ENCODE measurements around the gene RETSAT.
"Not testable (repeated sequence)": the region's sequence is repeated elsewhere in the genome, so short reads cannot be mapped to it uniquely, and the experiment has no call there.

RETSAT gene

DNA sequence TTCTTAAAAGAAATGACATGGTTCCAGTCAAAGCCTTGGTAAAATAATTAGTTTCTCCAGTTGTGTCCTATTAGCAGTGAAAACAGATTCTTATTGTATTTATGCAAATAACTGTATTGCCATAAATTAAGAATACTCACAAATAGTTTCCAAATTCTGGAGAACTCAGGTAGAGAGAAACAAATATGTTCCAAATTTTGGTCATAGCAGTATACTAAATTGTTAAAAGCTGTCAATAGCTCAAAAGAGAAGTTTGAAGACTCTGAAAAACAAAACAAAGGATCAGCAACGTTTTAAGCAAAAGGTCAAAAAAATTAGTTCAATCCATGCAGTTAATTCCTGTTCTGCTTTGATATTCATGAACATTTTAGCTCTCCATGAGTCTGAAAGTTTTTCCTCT is 25.7 kb upstream of the RETSAT start:
- FAIRE-seq (no peak), DNase-seq (ENCODE audit: low spot score) (no peak)

DNA sequence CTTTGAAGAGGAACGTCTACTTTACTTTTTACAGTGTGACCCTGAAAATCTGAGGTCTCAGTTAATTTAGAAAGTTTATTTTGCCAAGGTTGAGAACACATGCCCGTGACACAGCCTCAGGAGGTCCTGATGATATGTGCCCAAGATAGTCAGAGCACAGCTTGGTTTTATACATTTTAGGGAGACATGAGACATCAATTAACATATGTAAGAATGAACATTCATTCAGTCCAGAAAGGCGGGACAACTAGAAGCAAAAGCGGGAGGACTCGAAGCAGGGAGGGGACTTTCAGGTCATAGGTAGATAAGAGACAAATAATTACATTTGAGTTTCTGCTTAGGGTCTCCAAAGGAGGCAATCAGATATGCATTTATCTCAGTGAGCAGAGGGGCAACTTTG is 23.9 kb upstream of the RETSAT start:
- FAIRE-seq (no peak), DNase-seq (ENCODE audit: low spot score) (no peak)

DNA sequence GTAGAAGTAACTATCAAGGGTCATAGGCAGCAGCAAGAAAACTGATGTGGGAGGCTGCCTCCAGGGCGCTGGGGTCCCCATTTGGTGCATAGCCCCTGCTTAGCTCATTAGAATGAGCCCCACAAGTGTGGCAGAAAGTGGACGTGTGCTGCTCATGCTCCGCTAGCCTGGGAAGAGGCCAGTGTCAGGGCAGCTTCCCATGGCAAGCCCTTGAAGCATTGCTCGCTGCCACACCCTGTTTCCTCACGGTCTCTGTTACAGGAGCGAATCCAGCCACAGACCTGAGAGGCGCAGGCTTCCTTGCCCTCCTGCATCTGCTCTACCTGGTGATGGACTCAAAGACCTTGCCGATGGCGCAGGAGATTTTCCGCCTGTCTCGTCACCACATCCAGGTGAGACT is 22.8 kb upstream of the RETSAT start:
- no peak for FAIRE-seq
- DNase-seq (ENCODE audit: low spot score): no peak

DNA sequence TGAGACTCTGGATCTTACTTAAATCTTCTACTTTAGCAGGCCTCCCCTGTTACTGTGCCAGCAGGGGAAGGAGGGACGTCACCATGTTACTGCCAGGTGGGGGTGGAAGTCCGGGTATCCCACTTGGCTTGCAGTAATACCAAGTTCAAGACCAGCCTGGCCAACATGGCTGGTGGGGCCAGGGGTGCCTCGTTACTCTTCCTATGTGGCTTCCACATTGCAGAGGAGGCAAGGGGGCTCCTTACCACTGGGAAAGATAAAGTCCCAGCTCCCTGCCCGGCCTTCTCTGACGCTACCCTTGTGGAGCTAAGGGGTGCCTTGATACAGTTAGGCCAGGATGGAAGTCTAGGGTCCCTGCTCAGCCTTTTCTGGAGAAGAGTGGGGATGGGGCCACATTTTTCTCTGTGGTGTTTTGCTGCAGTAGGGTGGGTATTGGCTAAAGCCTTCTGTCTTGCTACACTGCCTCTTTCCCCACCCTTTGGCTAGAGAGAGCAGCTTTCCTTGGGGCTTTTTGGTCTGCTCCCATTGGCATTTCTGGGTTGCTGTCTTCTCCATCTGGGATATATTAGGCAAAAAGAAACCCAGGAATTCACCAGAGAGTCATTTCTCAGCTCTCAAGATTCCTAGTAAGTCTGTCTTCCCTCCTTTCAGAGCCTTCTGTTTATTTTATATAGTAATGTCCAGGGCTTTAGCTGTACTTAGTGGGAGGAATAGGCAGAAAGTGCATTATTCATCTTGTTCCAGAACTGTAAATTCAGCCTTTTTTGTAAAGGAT is 22.1 kb upstream of the RETSAT start:
- no peak for DNase-seq (ENCODE audit: low spot score)
- no peak for FAIRE-seq

DNA sequence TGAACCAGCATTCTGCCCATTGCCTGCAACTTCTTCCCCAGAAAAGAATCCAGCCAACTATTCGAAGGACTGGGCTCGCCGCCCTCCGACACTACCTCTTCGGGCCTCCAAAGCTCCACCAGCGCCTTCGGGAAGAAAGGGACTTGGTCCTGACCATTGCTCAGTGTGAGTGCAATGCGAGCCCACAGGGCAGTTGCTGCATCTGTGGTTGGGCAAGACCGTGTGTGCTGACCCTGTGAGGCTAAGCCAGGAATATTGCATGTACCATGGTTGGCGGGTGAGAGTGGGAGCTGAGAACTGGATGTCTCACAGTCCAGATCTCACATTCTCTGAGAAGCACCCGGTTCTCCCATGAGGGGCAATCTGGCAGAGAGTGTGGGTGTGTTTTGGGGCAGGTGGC is 16.7 kb upstream of the RETSAT start:
- FAIRE-seq (no peak), DNase-seq (ENCODE audit: low spot score) (no peak)

DNA sequence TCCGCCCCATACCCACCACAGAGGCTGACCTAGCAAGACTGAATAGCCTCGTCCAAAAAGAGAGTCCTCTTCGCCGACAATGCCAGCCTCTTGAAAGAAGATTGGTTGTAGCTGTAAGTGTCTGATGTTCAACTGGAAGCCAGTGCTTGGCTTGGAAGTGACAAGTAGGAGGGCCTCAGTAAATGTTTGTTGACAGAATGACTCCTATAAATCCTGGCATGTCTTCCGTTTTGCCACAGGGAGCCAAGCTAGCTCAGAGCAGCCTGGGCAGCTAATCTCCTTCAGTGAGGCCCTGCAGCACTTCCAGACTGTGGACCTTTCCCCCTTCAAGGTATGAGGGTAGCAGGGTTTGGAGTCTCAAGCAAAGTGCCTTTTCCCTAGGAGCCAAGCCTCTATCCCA is 15.2 kb upstream of the RETSAT start:
- FAIRE-seq (no peak), DNase-seq (ENCODE audit: low spot score) (no peak)

DNA sequence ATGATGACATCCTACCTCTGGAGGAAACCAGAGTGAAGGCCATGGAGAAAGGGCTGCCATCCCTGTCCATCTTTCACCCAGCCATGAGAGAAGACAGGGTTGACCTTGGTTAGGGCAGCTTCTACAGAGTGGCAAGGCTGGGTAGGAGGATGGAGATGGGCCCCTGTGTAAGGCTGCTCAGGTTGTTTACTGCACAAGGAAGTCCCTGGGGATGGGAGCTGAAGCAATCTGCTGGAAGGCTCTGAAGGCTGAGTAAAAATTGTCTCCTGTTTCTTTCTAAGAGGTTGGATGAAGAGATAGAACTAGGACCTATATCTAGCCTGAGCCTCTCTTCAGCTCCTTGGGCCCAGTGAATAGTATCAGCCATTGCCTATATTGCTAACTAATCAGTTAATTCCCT is 14.6 kb upstream of the RETSAT start:
- no peak for FAIRE-seq

DNA sequence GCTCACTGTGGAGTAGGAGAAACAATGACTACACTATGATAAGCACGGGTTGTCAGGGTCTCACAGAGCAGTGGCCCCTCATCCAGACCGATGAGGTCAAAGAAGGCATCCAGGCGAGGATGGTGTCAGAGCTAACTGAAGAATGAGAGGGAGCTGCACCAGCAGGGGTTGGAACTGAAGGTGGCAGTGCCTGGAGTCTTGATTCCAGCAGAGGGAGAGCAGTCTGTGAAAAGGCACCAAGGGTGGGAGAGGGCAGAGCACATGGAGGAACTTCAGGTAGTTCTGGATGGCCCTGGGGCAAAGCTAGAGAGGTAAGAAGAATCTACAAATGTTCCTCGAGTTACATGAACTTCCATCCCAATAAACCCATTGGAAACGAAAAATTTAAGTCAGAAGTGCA is 12.9 kb upstream of the RETSAT start:
- no peak for DNase-seq (ENCODE audit: low spot score)
- FAIRE-seq: no peak

More for the DNA sequence above, 14.6 kb upstream of the RETSAT start:
- no peak for DNase-seq (ENCODE audit: low spot score)

DNA sequence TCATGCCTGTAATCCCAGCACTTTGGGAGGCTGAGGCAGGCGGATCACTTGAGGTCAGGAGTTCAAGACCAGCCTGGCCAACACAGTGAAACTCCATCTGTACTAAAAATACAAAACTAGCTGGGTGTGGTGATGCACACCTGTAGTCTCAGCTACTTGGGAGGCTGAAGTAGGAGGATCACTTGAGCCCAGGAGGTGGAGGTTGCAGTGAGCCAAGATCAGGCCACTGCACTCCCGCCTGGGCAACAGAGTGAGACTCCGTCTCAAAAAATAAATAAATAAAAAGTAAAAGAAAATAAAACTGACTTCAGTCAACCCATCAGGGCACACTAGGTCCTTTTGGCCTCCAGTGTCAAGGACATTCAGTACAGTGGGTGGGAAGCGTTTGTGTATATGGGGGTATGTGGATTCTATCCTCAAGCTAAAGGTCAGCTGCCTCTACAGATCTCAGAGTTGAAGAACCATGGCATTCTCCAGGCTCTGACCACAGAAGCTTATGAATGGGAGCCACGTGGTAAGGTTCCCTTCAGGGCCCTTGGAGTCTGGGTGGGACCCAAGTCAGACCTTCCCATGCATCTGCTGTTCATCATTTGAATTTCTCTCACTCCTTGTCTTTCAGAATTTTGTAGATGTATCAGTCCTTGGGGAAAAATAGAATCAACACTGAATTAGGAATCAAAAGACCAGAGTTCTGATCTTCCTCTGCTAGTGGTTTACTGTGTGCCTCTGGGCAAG is 8.5 kb upstream of the RETSAT start:
- DNase-seq (ENCODE audit: low spot score); FAIRE-seq: not testable (repeated sequence)

DNA sequence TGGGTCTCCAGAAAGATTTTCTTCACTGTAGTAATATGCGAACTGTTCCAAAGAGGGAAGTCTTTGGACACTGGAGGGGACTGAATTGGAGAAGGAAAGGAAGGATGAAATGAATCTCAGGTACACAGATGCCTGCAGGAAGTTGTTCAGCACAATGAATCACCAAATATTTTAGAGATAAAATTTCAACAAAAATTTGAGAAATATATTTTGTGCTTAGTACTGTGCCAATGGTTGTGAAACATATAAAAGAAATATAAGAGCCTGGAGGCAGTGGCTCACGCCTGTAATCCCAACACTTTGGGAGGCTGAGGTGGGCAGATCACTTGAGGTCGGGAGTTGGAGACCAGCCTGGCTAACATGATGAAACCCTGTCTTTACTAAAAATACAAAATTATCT is 3.4 kb upstream of the RETSAT start:
- DNase-seq (ENCODE audit: low spot score) (no peak), FAIRE-seq (no peak)

DNA sequence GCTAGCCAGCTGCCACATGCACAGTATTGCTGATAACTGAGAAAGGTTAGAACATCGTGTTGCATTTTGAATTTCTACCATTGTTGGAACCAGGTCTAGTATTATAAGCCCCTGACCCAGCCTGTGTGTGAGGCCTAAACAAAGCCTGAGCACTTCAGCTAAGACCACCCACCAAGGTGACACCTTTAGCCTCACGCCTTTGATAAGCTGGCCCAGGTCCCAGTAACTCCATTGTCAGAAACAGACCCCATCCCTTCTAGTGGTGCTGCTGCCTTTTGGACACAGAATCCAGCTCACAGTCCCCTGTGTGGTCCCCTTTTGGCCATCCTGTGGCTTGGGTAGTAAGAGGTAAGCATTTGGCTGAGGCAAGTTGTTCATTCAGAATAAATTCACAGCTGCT is 1.9 kb upstream of the RETSAT start:
- FAIRE-seq: no peak
- DNase-seq (ENCODE audit: low spot score): no peak

DNA sequence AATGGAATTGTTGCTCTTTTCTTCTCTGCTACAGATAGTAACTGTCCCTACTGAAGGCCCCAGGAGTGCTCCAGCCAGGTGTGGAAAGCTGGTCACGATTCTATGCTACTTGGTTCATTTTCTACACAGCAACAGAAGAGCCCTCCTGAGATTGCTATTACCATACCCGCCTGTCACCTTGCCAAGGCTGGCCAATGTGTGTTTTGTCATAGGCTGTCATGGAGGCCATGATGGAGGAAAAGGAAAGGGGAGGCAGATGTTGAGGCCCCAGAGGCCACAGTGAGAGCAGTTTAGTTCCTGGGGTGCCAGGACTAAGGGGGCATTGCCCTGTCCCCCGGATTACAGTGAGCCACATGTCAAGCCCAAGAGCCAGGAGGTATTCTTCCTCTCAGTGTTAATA is 1.2 kb upstream of the RETSAT start:
- no peak for FAIRE-seq

DNA sequence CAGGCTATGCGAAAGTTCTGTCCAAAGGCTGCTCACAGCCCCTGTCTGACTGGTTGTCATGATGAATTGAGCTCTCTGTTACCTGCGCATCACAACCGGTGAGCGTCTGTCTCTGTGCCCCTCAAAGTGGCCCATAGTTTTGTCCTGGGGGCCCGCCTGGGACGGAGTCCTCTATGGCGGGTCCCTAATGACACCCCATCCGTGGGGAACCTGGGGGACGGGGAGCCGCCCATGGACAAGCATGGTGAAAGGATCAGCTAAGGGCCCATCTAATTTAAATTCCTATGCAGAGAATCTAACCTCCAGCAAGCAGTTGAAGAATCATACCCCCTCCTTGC is 714 bp upstream of the RETSAT start:
- no peak for FAIRE-seq

More for the DNA sequence above, 1.2 kb upstream of the RETSAT start:
- no peak for DNase-seq (ENCODE audit: low spot score)

DNA sequence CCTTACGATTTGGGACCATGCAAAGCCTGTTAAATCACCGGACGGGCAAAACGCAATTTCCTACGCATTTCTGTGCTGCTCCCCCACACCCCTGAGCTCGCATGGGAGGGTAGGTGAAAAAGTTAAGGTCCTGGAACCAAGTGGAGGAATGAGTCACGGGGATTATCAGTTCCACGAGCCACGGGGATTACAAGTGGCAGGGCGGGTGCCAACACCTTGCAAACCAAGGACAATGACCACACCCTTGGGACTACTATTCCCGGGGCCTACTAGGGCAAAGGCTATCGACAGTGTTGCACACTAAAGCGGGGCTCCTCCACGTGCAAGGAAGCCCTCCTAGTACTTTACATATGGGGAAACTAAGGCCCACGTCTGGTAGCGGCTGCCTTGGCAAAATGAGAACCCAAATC is 447 bp downstream of the RETSAT start:
- FAIRE-seq (no peak), DNase-seq (ENCODE audit: low spot score) (peak; percentile 39)

More for the DNA sequence above, 714 bp upstream of the RETSAT start:
- DNase-seq (ENCODE audit: low spot score): no peak

DNA sequence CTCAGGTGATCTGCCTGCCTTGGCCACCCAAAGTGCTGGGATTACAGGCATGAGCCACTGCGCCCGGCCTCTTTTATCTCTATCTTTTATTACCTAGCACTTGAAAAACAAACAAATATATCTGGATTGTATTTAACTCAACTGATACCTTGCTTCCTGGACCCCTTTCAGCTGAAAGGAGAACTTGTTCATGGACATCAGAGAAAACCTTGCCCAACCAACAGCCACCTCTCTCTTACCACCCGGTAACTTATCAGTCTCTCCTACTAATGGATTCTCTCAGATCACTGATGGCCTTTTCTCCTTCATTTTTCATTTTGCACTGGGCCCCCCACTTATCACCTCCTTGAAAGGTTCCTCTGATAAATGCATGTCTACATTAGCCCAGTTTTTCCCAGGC is 6.7 kb downstream of the RETSAT start:
- no peak for FAIRE-seq
- no peak for DNase-seq (ENCODE audit: low spot score)

DNA sequence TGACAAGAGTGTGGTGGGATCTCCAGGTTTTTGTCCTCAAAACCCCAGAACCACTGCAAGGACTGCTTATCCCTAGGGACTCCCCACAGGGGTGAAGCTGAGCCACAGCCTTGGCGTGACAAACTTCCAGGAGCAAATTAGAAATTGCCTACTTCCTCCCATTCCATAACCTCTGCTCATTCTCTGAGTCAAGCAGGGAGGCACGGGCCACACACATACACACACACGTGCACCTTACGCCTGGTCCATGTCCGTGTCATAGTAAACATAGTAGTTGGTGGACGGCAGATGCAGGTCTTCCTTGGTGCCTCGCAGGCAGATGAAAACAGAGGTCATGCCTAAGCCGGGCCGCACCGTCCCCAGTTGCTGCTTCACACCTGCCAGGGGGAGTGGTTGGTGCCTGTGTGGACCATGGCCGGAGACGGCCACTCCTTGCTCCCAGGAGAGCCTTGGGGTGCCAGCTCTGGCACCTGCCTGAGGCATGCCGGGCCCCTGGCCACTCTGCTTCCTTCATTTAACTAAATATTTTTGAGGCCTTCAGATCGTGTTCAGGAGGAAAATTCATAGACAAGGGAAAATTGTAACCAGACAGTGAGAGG is 9.9 kb downstream of the RETSAT start:
- no peak for DNase-seq (ENCODE audit: low spot score)
- FAIRE-seq: no peak

DNA sequence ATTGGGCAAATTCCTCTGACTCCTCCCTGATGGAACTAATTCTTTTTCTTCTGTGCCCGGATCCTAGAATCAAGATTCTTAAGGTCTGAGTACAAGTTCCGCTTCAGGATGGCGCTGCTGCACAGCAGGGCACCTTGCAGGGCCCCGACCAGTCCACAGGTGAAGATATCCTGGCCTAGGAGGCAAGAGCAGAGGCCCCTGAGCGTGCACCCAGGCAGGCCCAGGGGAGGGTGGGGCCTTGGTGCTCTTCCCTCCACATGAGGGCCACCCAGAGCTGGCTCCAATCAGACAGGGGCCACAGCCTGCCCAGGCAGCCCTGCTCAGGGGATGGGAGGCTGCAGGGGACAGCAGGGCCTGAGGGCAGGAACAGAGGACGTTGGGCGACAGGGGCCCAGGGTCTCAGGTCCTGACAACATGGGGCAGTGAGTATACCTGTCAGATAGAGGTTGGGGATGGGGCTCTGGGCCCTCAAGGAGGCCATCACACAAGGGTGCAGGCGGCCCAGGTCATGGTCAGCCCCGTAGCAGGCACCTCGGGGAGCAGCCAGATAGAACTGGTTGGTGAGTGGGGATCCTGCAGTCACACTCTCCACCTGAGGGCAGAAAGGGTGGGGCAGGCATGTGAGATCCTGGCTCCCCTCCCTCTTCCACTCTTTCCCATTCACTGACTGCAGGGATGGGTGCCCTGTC is 11.0 kb downstream of the RETSAT start:
- not testable (repeated sequence) for DNase-seq (ENCODE audit: low spot score); FAIRE-seq

DNA sequence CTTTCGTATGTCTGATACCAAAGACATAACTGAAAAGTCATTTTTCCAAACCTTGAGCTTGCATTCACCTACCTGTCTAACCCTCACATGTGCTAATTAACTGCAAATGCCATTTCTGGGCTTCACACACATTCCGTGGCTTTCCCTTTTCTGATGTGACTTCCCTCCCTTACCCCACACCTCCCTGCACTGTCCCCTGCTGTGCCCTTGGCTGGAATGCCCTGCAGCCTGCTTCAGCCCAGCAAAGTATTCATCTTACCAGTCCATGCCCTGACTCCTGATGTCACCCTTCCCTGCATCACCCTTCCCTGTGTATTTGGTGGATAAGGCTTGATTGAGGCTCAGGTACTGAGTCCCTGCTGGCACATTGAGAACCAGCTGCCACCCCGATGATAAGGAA is 12.2 kb downstream of the RETSAT start:
- FAIRE-seq (no peak), DNase-seq (ENCODE audit: low spot score) (no peak)

DNA sequence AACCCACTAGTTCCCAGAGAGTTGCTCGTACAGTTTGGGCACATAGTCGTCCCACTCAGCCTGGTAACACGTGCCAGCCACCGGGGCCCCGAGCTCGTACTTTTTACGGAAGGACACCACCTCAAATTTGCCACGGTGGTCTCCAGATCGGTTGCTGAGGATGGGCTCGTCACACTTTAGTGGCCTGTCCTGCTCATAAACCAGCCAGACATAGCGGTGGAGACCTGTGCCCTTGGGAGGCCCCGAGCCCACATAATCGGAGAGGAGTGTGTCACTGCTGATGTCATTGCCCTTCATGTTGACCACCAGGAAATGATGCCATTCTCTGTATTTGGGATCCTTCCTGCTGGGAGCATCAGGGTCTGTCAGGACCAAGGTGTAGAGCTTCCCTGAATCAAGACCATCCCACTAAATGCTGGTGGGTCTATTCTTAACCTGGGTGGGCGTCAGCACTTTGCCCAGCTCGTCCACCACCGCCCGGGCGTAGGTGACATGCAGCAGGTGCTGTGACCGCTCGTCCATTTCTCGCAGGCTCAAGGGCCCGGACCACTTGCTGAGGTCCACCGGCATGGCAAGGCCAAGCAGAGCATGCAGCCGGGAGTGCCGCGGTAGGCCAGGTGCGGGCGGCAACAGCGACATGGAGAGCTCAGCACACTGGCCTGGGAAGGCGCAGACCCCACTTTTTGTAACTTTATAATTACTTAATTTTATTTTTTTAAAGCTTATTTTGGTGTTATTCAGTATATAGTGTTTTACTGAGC is 12.9 kb downstream of the RETSAT start:
- no peak for FAIRE-seq
- DNase-seq (ENCODE audit: low spot score): no peak

DNA sequence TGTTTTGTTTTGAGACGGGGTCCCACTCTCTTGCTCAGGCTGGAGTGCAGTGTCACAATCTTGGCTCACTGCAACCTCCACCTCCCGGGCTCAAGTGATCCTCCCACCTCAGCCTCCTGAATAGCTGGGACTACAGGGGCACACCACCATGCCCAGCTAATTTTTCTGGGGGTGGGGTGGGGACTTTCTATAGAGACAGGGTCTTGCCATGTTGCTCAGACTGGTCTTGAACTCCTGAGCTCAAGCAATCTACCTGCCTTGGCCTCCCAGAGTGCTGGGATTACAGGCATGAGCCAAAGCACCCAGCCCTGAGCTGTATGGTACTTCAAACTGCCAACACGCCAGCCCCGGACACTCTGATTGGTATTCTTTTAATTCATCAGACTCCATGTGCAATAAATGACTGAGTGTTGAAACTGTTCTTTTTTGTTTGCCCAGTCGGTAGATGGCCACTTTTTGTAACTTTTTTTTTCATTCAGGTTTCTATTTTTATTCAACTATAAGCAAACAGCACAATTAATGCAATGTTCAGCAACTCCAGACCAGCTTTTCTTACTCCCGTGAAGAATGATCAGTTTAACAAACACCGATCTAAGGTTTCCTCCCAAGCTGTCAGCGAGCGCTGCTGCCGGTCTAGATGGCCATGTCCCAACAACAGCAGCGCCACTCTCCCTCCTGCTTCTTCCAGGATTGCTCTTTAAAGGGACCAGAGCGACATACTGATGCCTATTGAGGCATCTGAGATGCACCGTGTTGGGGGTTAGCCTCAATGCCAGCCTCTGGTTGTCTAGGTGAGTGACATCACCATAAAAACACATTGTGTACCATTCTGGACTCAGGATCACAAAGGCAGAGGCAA is 14.1 kb downstream of the RETSAT start:
- no peak for DNase-seq (ENCODE audit: low spot score)
- peak; percentile 52 for FAIRE-seq
